ENCODE measurements around the gene ALDH5A1. TPM values are rescaled to one million over a fixed set of nuclear protein-coding genes. Genes with fewer than 3 reads are reported as not detected.

Gene ALDH5A1
- polyA plus RNA-seq, 1 experiment = 0.64 TPM

- ChIA-PET POLR2A (no interaction called here), CTCF (interaction anchor here (0.8 kb wide), 1 partner anchor 8 kb away, joined by 3 read pairs; no protein-coding TSS in a partner anchor)
- Histone ChIP-seq H3K36me3 (ENCODE audit: control insufficient read depth, insufficient read depth, low read length) (no peaks in the 10 kb centered on the region), H3K27me3 (ENCODE audit: control insufficient read depth, insufficient read depth, low read length) (no peaks in the 10 kb centered on the region; the same call in 1 of the 2 replicates), H3K4me3 (ENCODE audit: low read depth, low read length) (no peak overlapping the region)
- no peak for DNase-seq (ENCODE audit: low read depth)
- no peak for TF ChIP-seq CTCF (IDR thresholded peaks at IDR 0.05; ENCODE audit: insufficient read depth, low read depth, low read length)
These were observed 45.8 kb upstream of the ALDH5A1 start for GRCh38 chr6:24448828-24449525.

- no peak for DNase-seq (ENCODE audit: low read depth)
- H3K27me3 ChIP-seq (ENCODE audit: control insufficient read depth, insufficient read depth, low read length) = no peaks in the 10 kb centered on the region
- CTCF ChIA-PET = no interaction called here
- H3K36me3 ChIP-seq (ENCODE audit: control insufficient read depth, insufficient read depth, low read length) = no peaks in the 10 kb centered on the region
- POLR2A ChIA-PET = no interaction called here
- H3K4me3 ChIP-seq (ENCODE audit: low read depth, low read length) = no peak overlapping the region
- no peak for TF ChIP-seq CTCF (IDR thresholded peaks at IDR 0.05; ENCODE audit: insufficient read depth, low read depth, low read length)
These were observed 43.0 kb upstream of the ALDH5A1 start for GRCh38 chr6:24451581-24452388.

- POLR2A ChIA-PET = no interaction called here
- Histone ChIP-seq H3K4me3 (ENCODE audit: low read depth, low read length) (no peak overlapping the region), H3K27me3 (ENCODE audit: control insufficient read depth, insufficient read depth, low read length) (no peaks in the 10 kb centered on the region), H3K36me3 (ENCODE audit: control insufficient read depth, insufficient read depth, low read length) (no peaks in the 10 kb centered on the region)
- no peak for DNase-seq (ENCODE audit: low read depth)
- no peak for TF ChIP-seq CTCF (IDR thresholded peaks at IDR 0.05; ENCODE audit: insufficient read depth, low read depth, low read length)
- CTCF ChIA-PET = interaction anchor here (1.1 to 1.8 kb wide), 2 partner anchors 10 to 23 kb away, joined by 3 to 4 read pairs; no protein-coding TSS in a partner anchor
These were observed 40.8 kb upstream of the ALDH5A1 start for GRCh38 chr6:24453921-24454320.

- no peaks in the 10 kb centered on the region for H3K27me3 ChIP-seq (ENCODE audit: control insufficient read depth, insufficient read depth, low read length)
- DNase-seq (ENCODE audit: low read depth) = no peak
- no peak overlapping the region for H3K4me3 ChIP-seq (ENCODE audit: low read depth, low read length)
- no peak for TF ChIP-seq CTCF (IDR thresholded peaks at IDR 0.05; ENCODE audit: insufficient read depth, low read depth, low read length)
- no peaks in the 10 kb centered on the region for H3K36me3 ChIP-seq (ENCODE audit: control insufficient read depth, insufficient read depth, low read length)
- ChIA-PET CTCF (interaction anchor here (1.1 to 1.8 kb wide), 2 partner anchors 11 to 24 kb away, joined by 3 to 4 read pairs; no protein-coding TSS in a partner anchor), POLR2A (no interaction called here)
These were observed 40.3 kb upstream of the ALDH5A1 start for GRCh38 chr6:24454452-24454851.

DNA sequence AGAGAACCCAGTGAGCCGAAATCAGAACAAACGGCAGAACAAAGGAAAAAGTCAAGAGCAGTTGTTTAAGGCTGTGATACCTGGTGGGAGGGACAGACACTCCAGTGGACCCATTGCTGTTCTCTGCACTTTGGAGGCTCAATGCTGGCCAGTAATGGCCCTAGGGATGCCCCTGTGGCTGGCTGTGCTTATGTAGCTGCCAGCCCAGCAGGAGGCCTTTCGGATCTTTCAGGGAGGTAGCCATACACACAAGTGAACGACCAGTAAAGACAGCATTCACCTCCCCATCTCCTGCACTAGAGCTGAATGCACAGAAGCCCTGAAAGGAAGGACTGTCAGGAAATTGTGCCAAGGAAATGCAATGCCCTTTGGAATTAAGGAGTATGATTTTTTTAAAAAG is 39.7 kb upstream of the ALDH5A1 start:
- TF ChIP-seq CTCF (IDR thresholded peaks at IDR 0.05; ENCODE audit: insufficient read depth, low read depth, low read length) = no peak
- Histone ChIP-seq H3K4me3 (ENCODE audit: low read depth, low read length) (no peak overlapping the region), H3K27me3 (ENCODE audit: control insufficient read depth, insufficient read depth, low read length) (no peaks in the 10 kb centered on the region), H3K36me3 (ENCODE audit: control insufficient read depth, insufficient read depth, low read length) (no peaks in the 10 kb centered on the region)
- ChIA-PET POLR2A (no interaction called here), CTCF (interaction anchor here (1.1 to 1.8 kb wide), 2 partner anchors 12 to 24 kb away, joined by 3 to 4 read pairs; no protein-coding TSS in a partner anchor)
- no peak for DNase-seq (ENCODE audit: low read depth)

Data from BJ (cell line).